ENCODE measurements around the gene HAX1. TPM values are rescaled to one million over a fixed set of nuclear protein-coding genes. Genes with fewer than 3 reads are reported as not detected.

The HAX1 gene
- total RNA-seq, 1 donor: 141 TPM

DNA sequence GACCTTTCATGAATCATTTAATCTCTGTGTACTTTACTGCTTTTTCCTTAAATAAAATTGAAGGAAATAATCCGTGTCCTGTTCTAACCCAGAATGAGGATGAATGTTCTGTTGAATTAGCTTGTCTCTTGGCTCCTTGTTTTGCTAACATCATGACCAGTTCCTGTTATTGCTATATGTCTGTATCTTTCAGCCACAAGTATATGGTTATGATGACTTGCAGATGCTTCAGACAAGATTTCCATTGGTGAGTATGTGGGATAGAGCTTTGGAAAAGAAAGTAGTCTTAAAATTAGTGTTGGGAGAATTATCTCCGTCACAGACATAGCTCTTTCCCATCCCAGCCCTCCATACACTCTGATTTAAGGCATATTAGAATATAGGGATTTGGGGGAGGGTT lies 13.6 kb upstream of the HAX1 start:
- H3K4me3 ChIP-seq (ENCODE audit: low read depth, low read length): no peak overlapping the region
- TF ChIP-seq, protein P1, sequence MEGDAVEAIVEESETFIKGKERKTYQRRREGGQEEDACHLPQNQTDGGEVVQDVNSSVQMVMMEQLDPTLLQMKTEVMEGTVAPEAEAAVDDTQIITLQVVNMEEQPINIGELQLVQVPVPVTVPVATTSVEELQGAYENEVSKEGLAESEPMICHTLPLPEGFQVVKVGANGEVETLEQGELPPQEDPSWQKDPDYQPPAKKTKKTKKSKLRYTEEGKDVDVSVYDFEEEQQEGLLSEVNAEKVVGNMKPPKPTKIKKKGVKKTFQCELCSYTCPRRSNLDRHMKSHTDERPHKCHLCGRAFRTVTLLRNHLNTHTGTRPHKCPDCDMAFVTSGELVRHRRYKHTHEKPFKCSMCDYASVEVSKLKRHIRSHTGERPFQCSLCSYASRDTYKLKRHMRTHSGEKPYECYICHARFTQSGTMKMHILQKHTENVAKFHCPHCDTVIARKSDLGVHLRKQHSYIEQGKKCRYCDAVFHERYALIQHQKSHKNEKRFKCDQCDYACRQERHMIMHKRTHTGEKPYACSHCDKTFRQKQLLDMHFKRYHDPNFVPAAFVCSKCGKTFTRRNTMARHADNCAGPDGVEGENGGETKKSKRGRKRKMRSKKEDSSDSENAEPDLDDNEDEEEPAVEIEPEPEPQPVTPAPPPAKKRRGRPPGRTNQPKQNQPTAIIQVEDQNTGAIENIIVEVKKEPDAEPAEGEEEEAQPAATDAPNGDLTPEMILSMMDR (IDR thresholded peaks at IDR 0.05; ENCODE audit: insufficient read depth, low read length): no peak
- no peak for DNase-seq (ENCODE audit: low read depth)

DNA sequence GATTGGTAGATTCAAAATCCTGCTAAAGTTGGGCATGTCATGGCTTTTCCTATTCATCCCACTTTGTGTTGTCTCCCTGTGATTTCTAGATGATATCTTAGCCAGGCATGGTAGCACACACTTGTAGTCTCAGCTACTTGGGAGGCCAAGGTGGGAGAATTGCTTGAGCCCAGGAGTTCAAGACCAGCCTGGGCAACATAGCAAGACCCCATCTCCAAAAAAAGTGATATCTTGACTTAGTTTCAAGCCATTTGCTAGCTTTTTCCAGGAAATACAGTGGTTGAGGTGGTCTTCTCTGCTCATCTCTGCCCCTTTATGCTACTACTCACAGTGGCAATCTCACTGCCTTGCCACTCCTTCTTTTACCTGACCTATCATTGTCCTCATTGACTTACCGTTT lies 12.3 kb upstream of the HAX1 start:
- TF ChIP-seq, protein P1 (IDR thresholded peaks at IDR 0.05; ENCODE audit: insufficient read depth, low read length): no peak
- no peak for DNase-seq (ENCODE audit: low read depth)
- no peak overlapping the region for H3K4me3 ChIP-seq (ENCODE audit: low read depth, low read length)

DNA sequence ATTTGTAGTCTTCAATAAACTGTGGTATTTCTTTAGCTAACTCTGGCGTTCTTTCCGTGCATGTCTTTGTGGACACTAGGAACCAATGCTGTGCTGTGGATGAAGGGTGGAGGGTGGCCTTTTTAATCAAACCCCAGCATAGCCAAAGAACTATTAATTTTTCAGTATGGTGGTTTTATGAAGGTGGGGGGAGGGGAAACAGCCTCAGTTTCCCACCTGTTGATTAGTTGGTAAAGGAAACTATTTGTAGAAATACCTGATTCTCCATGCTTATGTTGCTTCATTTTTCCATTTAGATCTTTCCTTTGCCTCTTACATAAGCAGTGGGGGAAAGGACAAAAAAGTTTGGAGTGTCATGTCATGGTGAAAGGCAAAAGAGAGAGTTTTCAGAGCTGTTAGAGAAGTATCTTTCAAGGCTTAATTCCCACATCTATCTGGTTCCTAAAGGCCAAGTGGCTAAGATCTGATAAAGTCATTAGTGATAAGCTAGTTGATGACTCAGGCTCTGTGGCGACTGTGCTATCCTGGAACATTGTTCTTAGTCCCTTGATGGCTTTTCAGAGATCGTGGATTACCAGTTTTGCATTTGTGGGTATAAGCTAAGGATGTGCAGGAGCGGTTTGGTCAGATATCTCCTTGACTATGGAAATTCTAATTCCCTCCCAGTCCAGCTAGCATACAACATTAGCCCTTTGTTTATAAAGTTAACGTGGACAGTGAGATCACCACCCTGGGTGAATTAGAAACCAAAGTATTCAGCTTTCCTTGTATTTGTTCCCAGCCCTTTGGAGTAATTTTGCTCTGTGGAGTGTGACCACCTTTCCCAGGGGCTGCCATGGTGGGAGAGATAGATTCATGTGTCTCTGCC lies 8.7 kb upstream of the HAX1 start:
- TF ChIP-seq, protein P1 (IDR thresholded peaks at IDR 0.05; ENCODE audit: insufficient read depth, low read length): no peak
- no peak overlapping the region for H3K4me3 ChIP-seq (ENCODE audit: low read depth, low read length)
- DNase-seq (ENCODE audit: low read depth): no peak

DNA sequence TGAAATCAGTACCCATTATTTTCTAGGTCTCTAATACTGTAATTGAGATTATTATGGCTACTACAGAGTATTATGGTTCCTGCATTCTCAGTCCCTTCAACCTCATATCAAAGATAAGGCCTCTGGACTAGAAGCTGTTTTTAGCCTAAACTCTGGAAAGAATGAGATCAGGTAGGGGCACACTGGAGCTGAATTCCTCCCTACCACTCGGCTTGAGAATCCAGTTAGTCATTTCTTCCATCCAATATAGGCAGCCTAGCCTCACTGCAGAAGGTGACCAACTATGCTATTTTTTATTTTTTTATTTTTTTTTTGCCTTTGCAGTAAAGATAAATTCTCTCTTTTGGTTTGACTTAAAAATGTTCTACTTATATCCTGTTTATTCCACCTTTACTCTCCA lies 8.0 kb upstream of the HAX1 start:
- no peak for DNase-seq (ENCODE audit: low read depth)
- no peak overlapping the region for H3K4me3 ChIP-seq (ENCODE audit: low read depth, low read length)
- TF ChIP-seq, protein P1 (IDR thresholded peaks at IDR 0.05; ENCODE audit: insufficient read depth, low read length): no peak

DNA sequence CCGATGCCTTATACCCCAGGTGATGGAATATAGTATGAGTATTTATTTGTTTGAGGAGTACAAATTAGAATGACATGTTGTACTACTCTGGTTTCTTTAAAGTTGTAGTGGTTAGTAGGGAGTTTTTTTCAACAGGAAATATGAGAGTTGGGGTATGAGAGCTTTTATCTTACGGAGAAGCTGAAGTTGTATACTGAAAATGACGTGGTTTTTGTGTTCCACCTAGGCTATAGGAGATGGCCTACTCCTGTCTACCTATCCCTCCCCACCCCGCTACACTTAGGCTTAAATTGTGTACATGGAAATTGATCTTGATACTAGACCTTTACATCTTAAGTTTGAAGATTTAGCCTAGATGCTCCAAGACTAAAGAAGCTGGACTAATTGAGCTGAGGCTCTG lies 6.8 kb upstream of the HAX1 start:
- no peak for DNase-seq (ENCODE audit: low read depth)
- TF ChIP-seq, protein P1 (IDR thresholded peaks at IDR 0.05; ENCODE audit: insufficient read depth, low read length): no peak
- H3K4me3 ChIP-seq (ENCODE audit: low read depth, low read length): no peak overlapping the region

DNA sequence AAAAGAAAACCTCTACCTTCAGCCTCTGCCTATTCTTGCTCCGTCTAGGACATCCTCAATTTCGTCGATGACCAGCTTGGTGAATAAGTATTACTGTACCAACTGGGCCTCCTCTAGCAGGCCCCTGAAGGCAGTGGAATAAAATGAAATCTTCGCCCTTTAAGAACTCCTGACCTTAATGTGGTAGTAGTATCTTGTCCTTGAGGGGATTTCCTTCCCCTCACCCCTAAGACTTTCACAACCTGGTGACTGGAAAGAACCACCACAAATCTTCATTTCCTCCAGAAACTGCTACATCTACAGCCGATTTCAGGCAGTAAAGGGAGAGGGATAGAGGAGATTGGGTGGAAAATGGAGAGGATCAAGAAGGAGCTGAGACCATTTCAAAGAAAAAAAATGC lies 1.6 kb upstream of the HAX1 start:
- no peak overlapping the region for H3K4me3 ChIP-seq (ENCODE audit: low read depth, low read length)
- no peak for DNase-seq (ENCODE audit: low read depth)
- TF ChIP-seq, protein P1 (IDR thresholded peaks at IDR 0.05; ENCODE audit: insufficient read depth, low read length): no peak
